GM18873 (cell line): ENCODE measurements around the gene ARL1.
"Not testable (repeated sequence)": the region's sequence is repeated elsewhere in the genome, so short reads cannot be mapped to it uniquely, and the experiment has no call there.

Experiments used
- ATAC-seq: cut with Tn5 transposase; IDR thresholded peaks from one replicate; pipeline ENCODE4 v1.9.1; 2021; ENCODE audit warnings: mild to moderate bottlenecking, moderate library complexity, moderate number of reproducible peaks; ENCODE audit not compliant: unreplicated experiment, low FRiP score

Gene ARL1

GRCh38 chr12:101407436-101408345 lies at the start of gene ARL1:
Gene ARL1 (minus strand): TSS chr12:101407772. CDS start chr12:101407645, 127 bp downstream.
- ATAC-seq = peak; percentile 76

- ATAC-seq = no peak
Observed at GRCh38 chr12:101455685-101456084, 48.1 kb upstream of the ARL1 start.

GRCh38 chr12:101441461-101442224 lies 34.1 kb upstream of the ARL1 start:
- ATAC-seq = no peak

GRCh38 chr12:101439236-101439635 lies 31.7 kb upstream of the ARL1 start:
- ATAC-seq = no peak

- ATAC-seq = no peak
Observed at GRCh38 chr12:101436136-101436535, 28.6 kb upstream of the ARL1 start.

GRCh38 chr12:101430456-101430855 lies 22.9 kb upstream of the ARL1 start:
- ATAC-seq = no peak

GRCh38 chr12:101424620-101425019 lies 17.0 kb upstream of the ARL1 start:
- no peak for ATAC-seq

GRCh38 chr12:101422066-101422465 lies 14.5 kb upstream of the ARL1 start:
- ATAC-seq = not testable (repeated sequence)

GRCh38 chr12:101415228-101415627 lies 7.7 kb upstream of the ARL1 start:
- no peak for ATAC-seq

GRCh38 chr12:101414533-101415119 lies 7.1 kb upstream of the ARL1 start:
- no peak for ATAC-seq

- not testable (repeated sequence) for ATAC-seq
Observed at GRCh38 chr12:101410169-101410568, 2.6 kb upstream of the ARL1 start.

GRCh38 chr12:101407049-101407435 lies 530 bp downstream of the ARL1 start:
- no peak for ATAC-seq

GRCh38 chr12:101391181-101391580 lies 16.4 kb downstream of the ARL1 start:
- not testable (repeated sequence) for ATAC-seq

GRCh38 chr12:101379149-101379548 lies 28.4 kb downstream of the ARL1 start:
- ATAC-seq = no peak

- no peak for ATAC-seq
Observed at GRCh38 chr12:101375573-101375972, 32.0 kb downstream of the ARL1 start.

GRCh38 chr12:101372431-101372830 lies 35.1 kb downstream of the ARL1 start:
- no peak for ATAC-seq

- no peak for ATAC-seq
Observed at GRCh38 chr12:101368016-101368415, 39.6 kb downstream of the ARL1 start.

- no peak for ATAC-seq
Observed at GRCh38 chr12:101361455-101361854, 46.1 kb downstream of the ARL1 start.

GRCh38 chr12:101356794-101357193 lies 50.8 kb downstream of the ARL1 start:
- no peak for ATAC-seq

GRCh38 chr12:101351682-101352081 lies 55.9 kb downstream of the ARL1 start:
- no peak for ATAC-seq

GRCh38 chr12:101343893-101344292 lies 63.7 kb downstream of the ARL1 start:
- ATAC-seq = no peak
